Activated T-cell treated with anti-CD3 and anti-CD28 coated beads, Interleukin-2, amount 50 U/mL, for 4 hours (primary cell): ENCODE results near the gene OR51M1. TPM values are rescaled to one million over a fixed set of nuclear protein-coding genes. Genes with fewer than 3 reads are reported as not detected.

Experiments
- total RNA-seq, 3 donors: library from RNA; stranded (reverse); gene quantifications; one replicate each; pipeline ENCODE4 v1.2.1, GENCODE V29; 2021

OR51M1 gene
- total RNA-seq, 3 donors from 2014 or later, result not detected

Other genes starting within 250 kb of the OR51M1 start
- not detected for gene OR52A5, start 245.5 kb upstream of the OR51M1 start, total RNA-seq
- not detected for gene OR52A1, start 229.1 kb upstream of the OR51M1 start, total RNA-seq
- not detected for gene OR51V1, start 183.1 kb upstream of the OR51M1 start, total RNA-seq
- gene HBB, start 156.7 kb upstream of the OR51M1 start, total RNA-seq, result not detected
- gene HBD, start 149.3 kb upstream of the OR51M1 start, total RNA-seq, result under 1 TPM in 2 of 3 donors, not detected in 1; 0.46 to 0.51 TPM
- gene HBG1, start 134.0 kb upstream of the OR51M1 start, total RNA-seq, result 1 to 10 TPM; 1.0 to 2.4 (median 1.5) TPM
- 1 to 10 TPM; 5.7 to 7.5 (median 5.8) TPM for gene HBG2, start 129.0 kb upstream of the OR51M1 start, total RNA-seq
- gene HBE1, start 113.9 kb upstream of the OR51M1 start, total RNA-seq, result 1 to 10 TPM; 1.3 to 2.3 (median 2.0) TPM
- not detected for gene OR51B4, start 81.9 kb upstream of the OR51M1 start, total RNA-seq
- not detected for gene OR51B2, start 59.5 kb upstream of the OR51M1 start, total RNA-seq
- not detected for gene OR51B5, start 40.3 kb upstream of the OR51M1 start, total RNA-seq
- gene OR51B6, start 32.3 kb upstream of the OR51M1 start, total RNA-seq, result not detected
- gene OR51Q1, start 38.3 kb downstream of the OR51M1 start, total RNA-seq, result not detected
- gene OR51I1, start 57.7 kb downstream of the OR51M1 start, total RNA-seq, result not detected
- gene OR51I2, start 65.5 kb downstream of the OR51M1 start, total RNA-seq, result not detected
- gene OR52D1, start 104.9 kb downstream of the OR51M1 start, total RNA-seq, result not detected
- gene UBQLN3, start 126.1 kb downstream of the OR51M1 start, total RNA-seq, result not detected
- not detected for gene UBQLNL, start 132.9 kb downstream of the OR51M1 start, total RNA-seq
- not detected for gene OR52H1, start 164.7 kb downstream of the OR51M1 start, total RNA-seq
- gene OR52B6, start 197.1 kb downstream of the OR51M1 start, total RNA-seq, result not detected
- under 1 TPM in 2 of 3 donors, not detected in 1; 0.14 to 0.30 TPM for gene TRIM6, start 212.8 kb downstream of the OR51M1 start, total RNA-seq
- 1 to 10 TPM; 1.2 to 2.4 (median 1.6) TPM for gene TRIM34, start 241.2 kb downstream of the OR51M1 start, total RNA-seq